RWPE2 (cell line): Measurements from ENCODE around the gene UCHL1.
A peak's percentile ranks its signal among the peaks of the same experiment; 100 is the strongest.

ENCODE experiments used
- ATAC-seq: fragments of 200-7000 bp; cut with Tn5 transposase; 3 replicates; pipeline ENCODE4 v1.9.1; 2021; ENCODE audit warnings: low read depth
- DNase-seq: peaks from one replicate; pipeline ENCODE4 v3.0.0-alpha.2; 2020; ENCODE audit warnings: low spot score
- H3K27ac ChIP-seq: fragments of 450-650 bp; 2 replicates; pipeline ENCODE4 v1.5.1; 2017; ENCODE audit warnings: mild to moderate bottlenecking; ENCODE audit not compliant: poor library complexity, severe bottlenecking
- H3K27me3 ChIP-seq: fragments of 250-450 bp; sonication (Bioruptor Pico); 2 replicates; pipeline ENCODE4 v1.5.1; 2021; ENCODE audit warnings: mild to moderate bottlenecking, moderate library complexity; ENCODE audit not compliant: insufficient read depth, poor library complexity, severe bottlenecking
- H3K36me3 ChIP-seq: fragments of 250-450 bp; sonication (Bioruptor Pico); 2 replicates; pipeline ENCODE4 v1.5.1; 2020; ENCODE audit warnings: low read depth, mild to moderate bottlenecking, moderate library complexity
- H3K4me1 ChIP-seq: fragments of 250-450 bp; sonication (Bioruptor Pico); 2 replicates; pipeline ENCODE4 v1.5.1; 2021; ENCODE audit warnings: mild to moderate bottlenecking, moderate library complexity; ENCODE audit not compliant: insufficient read depth, poor library complexity, severe bottlenecking
- H3K4me3 ChIP-seq: fragments of 250-450 bp; sonication (Bioruptor Pico); 2 replicates; pipeline ENCODE4 v1.5.1; 2021; ENCODE audit warnings: mild to moderate bottlenecking, moderate library complexity; ENCODE audit not compliant: severe bottlenecking
- H3K9me3 ChIP-seq: fragments of 250-450 bp; sonication (Bioruptor Pico); 2 replicates; pipeline ENCODE4 v1.5.1; 2021; ENCODE audit warnings: mild to moderate bottlenecking, moderate library complexity; ENCODE audit not compliant: severe bottlenecking
- TF ChIP-seq, protein P1 (sequence below): fragments of 450-650 bp; IDR thresholded peaks from one replicate; pipeline ENCODE4 v1.5.1; 2017; ENCODE audit warnings: mild to moderate bottlenecking, moderate library complexity; ENCODE audit not compliant: poor library complexity, severe bottlenecking

The UCHL1 gene

DNA sequence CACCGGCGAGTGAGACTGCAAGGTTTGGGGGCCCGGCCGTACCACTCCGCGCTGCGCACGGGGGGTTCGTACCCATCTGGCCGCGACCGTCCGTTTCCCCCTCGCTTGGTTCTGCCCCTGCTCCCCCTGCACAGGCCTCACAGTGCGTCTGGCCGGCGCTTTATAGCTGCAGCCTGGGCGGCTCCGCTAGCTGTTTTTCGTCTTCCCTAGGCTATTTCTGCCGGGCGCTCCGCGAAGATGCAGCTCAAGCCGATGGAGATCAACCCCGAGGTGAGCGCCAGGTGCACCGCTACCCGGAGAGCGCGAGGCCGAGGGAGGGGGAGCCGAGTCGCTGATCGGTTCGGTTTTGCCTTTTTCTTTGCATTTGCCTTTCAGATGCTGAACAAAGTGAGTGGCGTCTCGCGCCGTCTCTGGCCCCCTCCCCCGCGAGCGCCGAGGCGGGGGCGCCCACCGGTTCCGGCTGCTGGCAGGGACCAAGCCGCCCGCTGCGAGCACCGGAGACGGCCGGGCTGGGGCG, at the start of gene UCHL1:
UCHL1 (plus strand) TSS at position 189 of the 517 bp plus-strand sequence; CDS start at position 238, 49 bp downstream.
- Histone ChIP-seq H3K4me1 (no peaks in the 10 kb centered on the region), H3K27ac (no peak within 1 kb of the TSS), H3K4me3 (peak within 1 kb of the TSS; percentile 44), H3K36me3 (no peaks in the 10 kb centered on the region), H3K27me3 (peaks cover 17% of the 10 kb centered on the region), H3K9me3 (no peaks in the 10 kb centered on the region)
- no peak for DNase-seq
- peak; percentile 45 for ATAC-seq
- TF ChIP-seq, protein P1, sequence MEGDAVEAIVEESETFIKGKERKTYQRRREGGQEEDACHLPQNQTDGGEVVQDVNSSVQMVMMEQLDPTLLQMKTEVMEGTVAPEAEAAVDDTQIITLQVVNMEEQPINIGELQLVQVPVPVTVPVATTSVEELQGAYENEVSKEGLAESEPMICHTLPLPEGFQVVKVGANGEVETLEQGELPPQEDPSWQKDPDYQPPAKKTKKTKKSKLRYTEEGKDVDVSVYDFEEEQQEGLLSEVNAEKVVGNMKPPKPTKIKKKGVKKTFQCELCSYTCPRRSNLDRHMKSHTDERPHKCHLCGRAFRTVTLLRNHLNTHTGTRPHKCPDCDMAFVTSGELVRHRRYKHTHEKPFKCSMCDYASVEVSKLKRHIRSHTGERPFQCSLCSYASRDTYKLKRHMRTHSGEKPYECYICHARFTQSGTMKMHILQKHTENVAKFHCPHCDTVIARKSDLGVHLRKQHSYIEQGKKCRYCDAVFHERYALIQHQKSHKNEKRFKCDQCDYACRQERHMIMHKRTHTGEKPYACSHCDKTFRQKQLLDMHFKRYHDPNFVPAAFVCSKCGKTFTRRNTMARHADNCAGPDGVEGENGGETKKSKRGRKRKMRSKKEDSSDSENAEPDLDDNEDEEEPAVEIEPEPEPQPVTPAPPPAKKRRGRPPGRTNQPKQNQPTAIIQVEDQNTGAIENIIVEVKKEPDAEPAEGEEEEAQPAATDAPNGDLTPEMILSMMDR: no peak

DNA sequence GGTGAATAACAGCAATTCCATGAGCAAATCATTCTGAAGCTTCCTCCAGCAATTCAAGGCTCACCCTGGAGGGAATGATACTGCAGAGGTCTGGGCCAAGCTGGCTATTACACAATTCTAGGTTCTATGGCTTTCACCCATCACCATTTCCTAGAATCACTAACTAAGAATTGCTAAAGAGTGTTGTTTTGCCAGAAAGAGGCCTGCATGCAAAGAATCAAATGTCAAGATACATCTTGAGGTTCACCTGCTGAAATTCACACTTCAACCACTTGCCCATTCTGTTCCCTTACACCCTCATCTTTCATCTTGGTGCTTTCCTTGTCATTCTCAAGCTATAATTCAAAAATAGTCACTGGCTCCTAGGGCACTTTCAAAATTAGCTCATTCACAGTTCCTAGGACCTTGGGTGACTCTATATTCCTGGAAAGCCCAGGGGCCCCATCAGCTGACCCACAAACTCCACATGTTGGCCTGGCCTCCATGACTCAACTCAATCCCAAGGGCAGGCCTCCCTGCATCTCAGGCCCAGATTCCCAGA, 49.4 kb upstream of the UCHL1 start:
- no peak overlapping the region for H3K4me3 ChIP-seq
- H3K4me1 ChIP-seq: peaks cover 53% of the 10 kb centered on the region
- TF ChIP-seq, protein P1: no peak
- H3K27ac ChIP-seq: peak overlapping the region; percentile 3
- peaks cover 10% of the 10 kb centered on the region for H3K36me3 ChIP-seq
- DNase-seq: no peak
- no peaks in the 10 kb centered on the region for H3K9me3 ChIP-seq
- no peak for ATAC-seq
- H3K27me3 ChIP-seq: no peaks in the 10 kb centered on the region

DNA sequence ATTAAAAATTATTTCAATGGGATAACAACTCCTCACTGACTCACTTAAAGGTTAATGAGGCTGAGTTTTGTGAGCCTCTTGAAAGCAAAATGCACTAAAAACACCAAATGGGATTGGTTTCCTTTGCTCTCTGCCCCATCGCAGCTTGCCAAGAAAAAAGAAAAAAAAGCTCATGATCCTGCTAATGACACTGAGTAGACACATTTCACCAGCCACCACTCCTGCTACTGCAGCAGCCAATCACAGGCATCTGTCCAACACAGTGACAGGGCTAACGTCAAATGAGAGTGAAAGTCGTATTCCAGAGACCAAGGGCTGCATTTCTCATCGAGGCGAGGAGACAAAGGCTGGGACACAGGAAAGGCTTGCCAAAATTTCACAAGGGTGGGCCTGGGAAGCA, 47.5 kb upstream of the UCHL1 start:
- DNase-seq (no peak), ATAC-seq (no peak)
- TF ChIP-seq, protein P1: no peak
- H3K4me1 ChIP-seq: peaks cover 45% of the 10 kb centered on the region
- no peaks in the 10 kb centered on the region for H3K9me3 ChIP-seq
- no peak overlapping the region for H3K4me3 ChIP-seq
- H3K27ac ChIP-seq: peak overlapping the region; percentile 19
- peaks cover 11% of the 10 kb centered on the region for H3K36me3 ChIP-seq
- no peaks in the 10 kb centered on the region for H3K27me3 ChIP-seq

DNA sequence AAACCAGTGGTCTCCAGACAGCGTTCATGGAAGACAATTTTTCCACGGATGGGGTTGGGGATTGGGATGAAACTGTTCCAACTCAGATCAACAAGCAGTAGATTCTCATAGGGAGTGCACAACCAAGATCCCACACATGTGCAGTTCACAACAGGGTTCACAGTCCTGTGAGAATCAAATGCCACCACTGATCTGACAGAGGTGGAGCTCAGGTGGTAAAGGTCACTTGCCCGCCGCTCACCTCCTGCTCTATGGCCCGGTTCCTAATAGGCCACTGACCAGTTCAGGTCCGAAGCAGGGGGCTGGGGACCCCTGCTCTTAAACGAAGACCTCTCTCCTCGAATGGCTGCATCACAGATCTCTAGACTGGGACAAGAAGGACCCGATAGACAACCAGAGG, 46.8 kb upstream of the UCHL1 start:
- TF ChIP-seq, protein P1: no peak
- Histone ChIP-seq H3K4me1 (peaks cover 38% of the 10 kb centered on the region), H3K4me3 (no peak overlapping the region), H3K27me3 (no peaks in the 10 kb centered on the region), H3K36me3 (peaks cover 11% of the 10 kb centered on the region), H3K9me3 (no peaks in the 10 kb centered on the region), H3K27ac (peak overlapping the region; percentile 19)
- no peak for ATAC-seq
- DNase-seq: no peak

DNA sequence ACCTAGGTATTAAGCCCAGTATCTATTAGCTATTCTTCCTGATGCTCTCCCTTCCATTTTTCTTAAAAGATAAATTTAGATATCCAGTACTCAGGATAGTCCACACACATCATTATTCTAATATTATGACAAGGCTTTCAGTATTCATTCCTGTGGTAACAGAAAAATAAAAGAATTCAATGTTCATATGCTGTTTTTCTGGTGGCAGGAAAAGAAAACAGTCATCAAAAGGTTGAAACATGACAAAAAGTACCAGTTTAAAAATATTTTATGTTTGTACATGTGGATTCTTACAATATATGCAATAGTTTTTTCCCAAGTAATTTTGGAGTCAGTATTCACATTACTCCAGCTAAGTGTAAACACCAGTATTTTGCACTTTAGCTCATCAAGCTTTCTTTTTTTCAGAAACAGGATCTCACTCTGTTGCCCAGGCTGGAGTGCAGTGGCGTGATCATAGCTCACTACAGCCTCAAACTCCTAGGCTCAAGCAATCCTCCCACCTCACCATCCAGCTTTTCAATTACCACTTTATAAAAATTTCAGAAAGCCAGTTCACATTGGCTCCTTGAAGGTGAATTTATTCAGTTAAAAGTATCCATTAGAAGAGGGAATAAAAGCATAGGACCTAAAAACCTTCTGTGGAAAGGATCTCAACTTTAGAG, 44.6 kb upstream of the UCHL1 start:
- Histone ChIP-seq H3K27me3 (no peaks in the 10 kb centered on the region), H3K9me3 (no peaks in the 10 kb centered on the region), H3K4me1 (peaks cover 33% of the 10 kb centered on the region), H3K4me3 (peak overlapping the region; percentile 52), H3K36me3 (peaks cover 11% of the 10 kb centered on the region), H3K27ac (peak overlapping the region; percentile 79)
- no peak for ATAC-seq
- DNase-seq: no peak
- TF ChIP-seq, protein P1: no peak
